Neural crest cell (in vitro differentiated cells): Measurements from ENCODE around the gene KCNK3. TPM values are rescaled to one million over a fixed set of nuclear protein-coding genes. Genes with fewer than 3 reads are reported as not detected.

ENCODE experiments used
- DNase-seq: peaks from one replicate; pipeline ENCODE4 v3.0.0; 2021; ENCODE audit warnings: low read depth, mixed read lengths, low spot score
- H3K27ac Mint-ChIP-seq: one replicate; pipeline ENCODE4 v1.8.0; 2021; ENCODE audit warnings: mild to moderate bottlenecking, mixed read lengths; ENCODE audit not compliant: unreplicated experiment
- H3K27me3 Mint-ChIP-seq: 2 replicates; pipeline ENCODE4 v1.8.0; 2021; ENCODE audit warnings: low read depth, mild to moderate bottlenecking, mixed read lengths
- H3K36me3 Mint-ChIP-seq: 2 replicates; pipeline ENCODE4 v1.8.0; 2021; ENCODE audit warnings: low read depth, mild to moderate bottlenecking, mixed read lengths
- H3K4me1 Mint-ChIP-seq: 2 replicates; pipeline ENCODE4 v1.8.0; 2021; ENCODE audit warnings: mixed read lengths
- H3K4me3 Mint-ChIP-seq: one replicate; pipeline ENCODE4 v1.8.0; 2021; ENCODE audit warnings: mild to moderate bottlenecking, mixed read lengths
- H3K9me3 Mint-ChIP-seq: 2 replicates; pipeline ENCODE4 v1.8.0; 2021; ENCODE audit warnings: mixed read lengths
- CTCF ChIP-seq: fragments of 200-600 bp; sonication (generic); conservative IDR thresholded peaks from 2 replicates; pipeline ENCODE4 v1.5.0; 2021; ENCODE audit warnings: antibody characterized with exemption, mild to moderate bottlenecking
- total RNA-seq: library from RNA; stranded (reverse); gene quantifications from 2 replicates; pipeline ENCODE4 v1.2.1, GENCODE V29; 2021

KCNK3 gene
- total RNA-seq, 1 donor from 2014 or later = 0.58 TPM

GRCh38 chr2:26764078-26764887, 71.8 kb downstream of the KCNK3 start, which contains the start of gene SLC35F6:
SLC35F6 (plus strand) TSS chr2:26764284; CDS start chr2:26764350, 66 bp downstream.
- Mint-ChIP-seq H3K36me3 (no peaks in the 10 kb centered on the region), H3K4me1 (peaks cover 26% of the 10 kb centered on the region), H3K9me3 (no peaks in the 10 kb centered on the region), H3K4me3 (peak within 1 kb of the TSS; percentile 92), H3K27me3 (no peaks in the 10 kb centered on the region), H3K27ac (peak within 1 kb of the TSS; percentile 94)
- no peak for TF ChIP-seq CTCF
- peak; percentile 71 for DNase-seq

- Mint-ChIP-seq H3K4me1 (peaks cover 32% of the 10 kb centered on the region), H3K4me3 (peak overlapping the region; percentile 92), H3K27me3 (no peaks in the 10 kb centered on the region), H3K27ac (peak overlapping the region; percentile 94), H3K9me3 (no peaks in the 10 kb centered on the region), H3K36me3 (no peaks in the 10 kb centered on the region)
- no peak for TF ChIP-seq CTCF
- DNase-seq = no peak
These were observed 72.4 kb downstream of the KCNK3 start for GRCh38 chr2:26764906-26765305.

GRCh38 chr2:26765475-26766200, 73.1 kb downstream of the KCNK3 start:
- Mint-ChIP-seq H3K9me3 (no peaks in the 10 kb centered on the region), H3K4me3 (peak overlapping the region; percentile 92), H3K36me3 (no peaks in the 10 kb centered on the region), H3K27ac (peak overlapping the region; percentile 62), H3K27me3 (no peaks in the 10 kb centered on the region), H3K4me1 (peaks cover 32% of the 10 kb centered on the region)
- DNase-seq = no peak
- no peak for TF ChIP-seq CTCF

DNA sequence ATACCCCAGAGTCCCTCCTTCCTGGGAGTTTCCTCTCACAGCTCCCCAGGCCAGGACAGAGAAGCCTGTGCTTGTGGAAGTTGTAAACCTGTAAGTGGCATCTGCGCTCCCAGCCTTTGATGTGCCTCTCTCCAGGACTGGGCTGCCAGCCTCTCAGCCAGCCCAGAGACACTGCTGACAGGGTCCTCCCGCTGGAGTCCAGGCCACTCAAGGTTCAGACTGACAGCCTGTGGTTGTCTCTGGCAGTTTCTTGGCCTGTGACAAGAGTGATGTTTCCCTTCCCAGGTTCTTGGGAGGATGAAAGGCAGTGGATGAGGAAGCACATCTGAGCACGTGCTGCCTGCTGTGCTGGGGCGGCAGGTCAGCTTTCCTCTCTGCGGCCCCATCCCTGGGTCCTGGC, 74.6 kb downstream of the KCNK3 start:
- Mint-ChIP-seq H3K4me1 (peaks cover 32% of the 10 kb centered on the region), H3K36me3 (no peaks in the 10 kb centered on the region), H3K4me3 (peak overlapping the region; percentile 82), H3K27ac (no peak overlapping the region), H3K9me3 (no peaks in the 10 kb centered on the region), H3K27me3 (no peaks in the 10 kb centered on the region)
- DNase-seq = no peak
- TF ChIP-seq CTCF = no peak

GRCh38 chr2:26767894-26768487, 75.5 kb downstream of the KCNK3 start:
- no peaks in the 10 kb centered on the region for H3K9me3 Mint-ChIP-seq
- H3K36me3 Mint-ChIP-seq = no peaks in the 10 kb centered on the region
- no peak for TF ChIP-seq CTCF
- peaks cover 32% of the 10 kb centered on the region for H3K4me1 Mint-ChIP-seq
- H3K4me3 Mint-ChIP-seq = no peak overlapping the region
- no peak overlapping the region for H3K27ac Mint-ChIP-seq
- no peak for DNase-seq
- no peaks in the 10 kb centered on the region for H3K27me3 Mint-ChIP-seq
